Choroid plexus epithelial cell (primary cell): ENCODE measurements around the gene NAV3.

Experiments used
- DNase-seq: peaks from one replicate; pipeline ENCODE4 v3.0.0-alpha.2; 2010; ENCODE audit warnings: low read depth
- H3K4me3 ChIP-seq: 2 replicates; pipeline ENCODE4 v1.5.1; 2011; ENCODE audit warnings: low read depth, mild to moderate bottlenecking, control low read depth, low read length, moderate library complexity
- TF ChIP-seq, protein P1 (sequence below): conservative IDR thresholded peaks from 2 replicates; pipeline ENCODE4 v1.5.1; 2011; ENCODE audit warnings: low read depth, mild to moderate bottlenecking, control low read depth, inconsistent platforms, low read length, moderate library complexity

Gene NAV3

DNA sequence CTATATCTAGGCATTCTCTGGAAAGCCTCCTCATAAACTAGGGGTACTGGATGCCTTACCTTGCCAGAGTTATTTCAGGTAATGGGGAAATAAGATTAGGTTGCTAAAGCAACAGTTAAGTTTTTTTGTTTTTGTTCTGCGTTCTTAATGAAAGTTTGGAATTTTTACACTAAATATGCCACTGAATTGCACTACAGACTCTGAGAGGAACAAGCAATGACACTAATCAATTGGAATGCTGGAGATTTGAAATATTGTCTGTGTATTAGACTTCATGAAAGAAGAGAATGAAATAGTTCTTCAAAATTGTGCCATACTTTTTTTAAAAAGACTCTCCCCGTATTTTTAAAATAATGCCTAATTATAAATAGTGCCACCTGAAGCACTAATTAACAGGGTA lies 287.8 kb downstream of the NAV3 start:
- DNase-seq = peak; percentile 52
- TF ChIP-seq, protein P1, sequence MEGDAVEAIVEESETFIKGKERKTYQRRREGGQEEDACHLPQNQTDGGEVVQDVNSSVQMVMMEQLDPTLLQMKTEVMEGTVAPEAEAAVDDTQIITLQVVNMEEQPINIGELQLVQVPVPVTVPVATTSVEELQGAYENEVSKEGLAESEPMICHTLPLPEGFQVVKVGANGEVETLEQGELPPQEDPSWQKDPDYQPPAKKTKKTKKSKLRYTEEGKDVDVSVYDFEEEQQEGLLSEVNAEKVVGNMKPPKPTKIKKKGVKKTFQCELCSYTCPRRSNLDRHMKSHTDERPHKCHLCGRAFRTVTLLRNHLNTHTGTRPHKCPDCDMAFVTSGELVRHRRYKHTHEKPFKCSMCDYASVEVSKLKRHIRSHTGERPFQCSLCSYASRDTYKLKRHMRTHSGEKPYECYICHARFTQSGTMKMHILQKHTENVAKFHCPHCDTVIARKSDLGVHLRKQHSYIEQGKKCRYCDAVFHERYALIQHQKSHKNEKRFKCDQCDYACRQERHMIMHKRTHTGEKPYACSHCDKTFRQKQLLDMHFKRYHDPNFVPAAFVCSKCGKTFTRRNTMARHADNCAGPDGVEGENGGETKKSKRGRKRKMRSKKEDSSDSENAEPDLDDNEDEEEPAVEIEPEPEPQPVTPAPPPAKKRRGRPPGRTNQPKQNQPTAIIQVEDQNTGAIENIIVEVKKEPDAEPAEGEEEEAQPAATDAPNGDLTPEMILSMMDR = no peak
- no peak overlapping the region for H3K4me3 ChIP-seq

DNA sequence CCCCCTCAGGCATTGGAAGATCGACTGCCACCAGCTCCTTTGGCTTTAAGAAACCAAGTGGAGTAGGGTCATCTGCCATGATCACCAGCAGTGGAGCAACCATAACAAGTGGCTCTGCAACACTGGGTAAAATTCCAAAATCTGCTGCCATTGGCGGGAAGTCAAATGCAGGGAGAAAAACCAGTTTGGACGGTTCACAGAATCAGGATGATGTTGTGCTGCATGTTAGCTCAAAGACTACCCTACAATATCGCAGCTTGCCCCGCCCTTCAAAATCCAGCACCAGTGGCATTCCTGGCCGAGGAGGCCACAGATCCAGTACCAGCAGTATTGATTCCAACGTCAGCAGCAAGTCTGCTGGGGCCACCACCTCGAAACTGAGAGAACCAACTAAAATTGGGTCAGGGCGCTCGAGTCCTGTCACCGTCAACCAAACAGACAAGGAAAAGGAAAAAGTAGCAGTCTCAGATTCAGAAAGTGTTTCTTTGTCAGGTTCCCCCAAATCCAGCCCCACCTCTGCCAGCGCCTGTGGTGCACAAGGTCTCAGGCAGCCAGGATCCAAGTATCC lies 288.7 kb downstream of the NAV3 start:
- no peak for DNase-seq
- TF ChIP-seq, protein P1 = no peak
- no peak overlapping the region for H3K4me3 ChIP-seq

DNA sequence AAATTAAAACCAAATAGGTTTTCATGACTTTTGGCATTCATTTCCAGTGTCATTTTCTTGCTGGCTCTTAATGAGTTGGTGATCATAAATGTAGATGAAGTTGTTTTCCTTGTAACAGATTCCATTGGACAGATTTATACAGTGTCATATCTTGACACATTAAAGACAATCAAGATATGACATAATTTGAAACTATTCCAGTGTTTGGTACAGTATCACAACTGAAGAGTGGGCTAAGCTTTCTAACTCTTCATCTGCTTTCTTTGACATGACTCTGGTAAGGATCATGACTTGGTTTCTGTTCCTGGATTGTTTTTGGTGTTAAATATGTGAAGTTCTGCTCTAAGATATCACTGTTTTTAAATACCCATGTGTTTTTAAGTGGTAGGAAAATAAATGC lies 289.6 kb downstream of the NAV3 start:
- DNase-seq = no peak

DNA sequence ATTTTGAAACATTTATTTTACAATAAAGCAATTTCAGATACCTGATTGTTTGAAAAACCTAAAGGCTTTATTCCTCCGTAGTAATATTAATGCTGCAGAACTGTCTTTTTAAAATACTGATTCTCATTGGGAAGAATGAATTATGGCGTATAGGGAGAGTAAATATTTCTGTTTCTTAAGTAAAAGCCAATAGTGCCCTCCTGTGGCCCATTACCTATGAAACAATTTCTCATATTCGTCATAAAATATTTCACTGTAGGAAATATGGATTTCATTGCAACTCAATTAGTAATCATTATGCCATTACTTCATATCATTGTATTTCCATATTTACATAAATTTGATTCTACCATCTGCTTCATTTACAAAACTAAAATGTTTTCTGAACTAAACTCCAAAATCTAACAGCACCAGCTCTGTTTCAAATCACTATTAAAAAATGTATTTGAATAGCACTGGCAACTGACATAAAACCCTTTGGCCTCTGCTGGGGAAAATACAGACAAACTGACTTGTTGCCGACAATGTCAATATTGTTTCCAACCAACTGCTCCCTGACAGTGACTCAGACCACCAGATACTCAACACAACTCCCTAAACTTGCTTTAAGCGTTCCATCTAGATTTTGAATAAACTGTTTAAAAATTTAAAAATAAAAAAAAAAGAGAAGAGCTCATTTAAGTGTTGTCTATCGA lies 290.3 kb downstream of the NAV3 start:
- peak; percentile 86 for DNase-seq
- TF ChIP-seq, protein P1 = peak; percentile 51
- H3K4me3 ChIP-seq = no peak overlapping the region

More for the DNA sequence above, 289.6 kb downstream of the NAV3 start:
- no peak overlapping the region for H3K4me3 ChIP-seq
- TF ChIP-seq, protein P1 = no peak

DNA sequence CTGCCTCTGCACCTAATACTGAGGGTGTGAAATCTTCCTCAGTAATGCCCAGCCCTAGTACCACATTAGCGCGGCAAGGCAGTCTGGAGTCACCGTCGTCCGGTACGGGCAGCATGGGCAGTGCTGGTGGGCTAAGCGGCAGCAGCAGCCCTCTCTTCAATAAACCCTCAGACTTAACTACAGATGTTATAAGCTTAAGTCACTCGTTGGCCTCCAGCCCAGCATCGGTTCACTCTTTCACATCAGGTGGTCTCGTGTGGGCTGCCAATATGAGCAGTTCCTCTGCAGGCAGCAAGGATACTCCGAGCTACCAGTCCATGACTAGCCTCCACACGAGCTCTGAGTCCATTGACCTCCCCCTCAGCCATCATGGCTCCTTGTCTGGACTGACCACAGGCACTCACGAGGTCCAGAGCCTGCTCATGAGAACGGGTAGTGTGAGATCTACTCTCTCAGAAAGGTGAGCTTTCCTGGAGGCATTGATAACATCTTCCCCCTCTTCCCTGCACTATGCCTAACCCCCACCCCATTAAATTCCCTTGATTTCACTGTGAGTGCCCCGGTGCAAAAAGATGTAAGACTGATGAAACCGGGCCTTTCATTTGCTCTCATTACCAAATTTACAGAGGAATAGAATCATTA lies 291.4 kb downstream of the NAV3 start:
- peak; percentile 96 for DNase-seq
- TF ChIP-seq, protein P1 = peak; percentile 38

DNA sequence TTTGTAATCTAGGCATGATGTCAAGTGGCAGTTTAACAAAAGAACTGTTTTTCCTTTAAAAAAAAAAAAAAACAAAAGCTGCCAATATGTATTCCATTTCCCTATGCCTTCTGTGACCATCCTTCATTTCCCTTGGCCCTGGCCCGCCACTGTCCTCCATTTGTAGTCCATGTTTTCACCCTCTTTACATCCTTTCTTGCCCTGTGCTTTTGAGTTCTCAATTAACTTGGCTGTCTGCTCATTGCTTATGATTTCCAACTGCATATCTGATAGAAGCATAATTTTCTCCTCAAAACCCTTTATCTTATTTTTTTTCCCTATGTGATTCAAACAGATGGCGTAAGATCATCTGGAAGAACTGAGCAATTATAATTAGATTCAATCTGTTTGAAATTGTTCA lies 297.5 kb downstream of the NAV3 start:
- TF ChIP-seq, protein P1 = no peak
- H3K4me3 ChIP-seq = no peak overlapping the region
- DNase-seq = no peak

More for the DNA sequence above, 291.4 kb downstream of the NAV3 start:
- no peak overlapping the region for H3K4me3 ChIP-seq
